CD4-positive, alpha-beta T cell treated with Interferon alpha-2 for 1 hour (primary cell): ENCODE measurements around the gene NANOS2.

Experiments
- DNase-seq, 2 donors: peaks; one replicate each; pipeline ENCODE4 v3.0.0-alpha.2; 2020 to 2022

The NANOS2 gene

GRCh38 chr19:45890877-45891276, 23.7 kb downstream of the NANOS2 start:
- DNase-seq: no peak

DNA sequence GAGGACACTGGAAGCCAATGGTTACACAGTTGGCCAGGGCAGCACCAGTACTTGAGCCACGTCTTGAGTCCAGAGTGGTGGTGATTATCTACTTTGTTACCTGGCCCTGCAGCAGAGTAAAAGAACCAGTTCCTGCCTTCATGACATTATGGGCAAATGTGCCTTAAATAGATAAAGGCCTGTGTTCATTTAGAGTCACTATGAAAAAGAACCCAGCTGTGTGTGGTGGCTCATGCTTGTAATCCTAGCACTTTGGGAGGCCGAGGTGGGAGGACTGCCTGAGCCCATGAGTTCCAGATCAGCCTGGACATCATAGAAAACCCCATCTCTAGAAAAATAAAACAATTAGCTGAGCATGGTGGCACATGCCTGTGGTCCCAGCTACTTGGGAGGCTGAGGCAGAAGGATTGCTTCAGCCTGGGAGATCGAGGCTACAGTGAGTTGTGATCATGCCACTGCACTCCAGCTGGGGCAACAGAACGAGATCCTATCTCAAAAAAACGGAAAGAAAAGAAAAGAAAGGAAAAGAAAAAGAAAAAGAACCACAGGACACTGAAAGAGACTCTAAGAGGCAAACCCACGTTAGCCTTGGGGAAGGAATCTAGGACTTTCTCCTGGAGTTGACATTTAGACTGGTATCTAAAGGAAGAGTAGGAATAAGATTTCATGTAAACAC, 25.2 kb downstream of the NANOS2 start:
- no peak for DNase-seq

DNA sequence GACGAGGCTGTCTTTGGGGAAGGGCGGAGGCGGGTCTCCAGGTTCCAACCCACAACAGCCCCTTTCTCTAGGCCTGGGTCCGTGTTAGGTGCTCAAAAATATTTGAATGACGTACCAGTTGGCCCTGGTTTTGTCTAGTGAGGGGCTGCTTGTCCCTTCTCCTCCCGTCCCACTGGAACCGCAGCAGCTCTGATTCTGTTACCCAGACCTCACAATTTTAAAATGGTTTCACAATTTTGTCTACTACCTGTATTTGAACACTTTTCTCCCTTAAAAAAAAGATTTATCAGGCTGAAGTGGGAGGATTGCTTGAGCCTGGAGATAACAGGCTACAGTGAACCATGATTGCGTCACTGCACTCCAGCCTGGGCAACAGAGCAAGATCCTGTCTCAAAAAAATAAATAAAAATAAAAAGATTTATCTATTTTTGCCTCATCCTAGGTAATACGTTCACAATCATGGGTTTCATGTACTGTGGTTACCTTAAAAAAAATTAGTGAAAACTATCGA, 27.3 kb downstream of the NANOS2 start:
- no peak for DNase-seq

- peak; percentile 90 to 94 for DNase-seq
Observed at GRCh38 chr19:45886427-45887199, 28.0 kb downstream of the NANOS2 start.

GRCh38 chr19:45885556-45886426, 28.8 kb downstream of the NANOS2 start, which contains the start of gene IRF2BP1:
Gene IRF2BP1, minus strand, starts transcription at chr19:45886141. Its CDS starts 367 bp downstream, at chr19:45885774.
- DNase-seq: peak; percentile 91 to 93

DNA sequence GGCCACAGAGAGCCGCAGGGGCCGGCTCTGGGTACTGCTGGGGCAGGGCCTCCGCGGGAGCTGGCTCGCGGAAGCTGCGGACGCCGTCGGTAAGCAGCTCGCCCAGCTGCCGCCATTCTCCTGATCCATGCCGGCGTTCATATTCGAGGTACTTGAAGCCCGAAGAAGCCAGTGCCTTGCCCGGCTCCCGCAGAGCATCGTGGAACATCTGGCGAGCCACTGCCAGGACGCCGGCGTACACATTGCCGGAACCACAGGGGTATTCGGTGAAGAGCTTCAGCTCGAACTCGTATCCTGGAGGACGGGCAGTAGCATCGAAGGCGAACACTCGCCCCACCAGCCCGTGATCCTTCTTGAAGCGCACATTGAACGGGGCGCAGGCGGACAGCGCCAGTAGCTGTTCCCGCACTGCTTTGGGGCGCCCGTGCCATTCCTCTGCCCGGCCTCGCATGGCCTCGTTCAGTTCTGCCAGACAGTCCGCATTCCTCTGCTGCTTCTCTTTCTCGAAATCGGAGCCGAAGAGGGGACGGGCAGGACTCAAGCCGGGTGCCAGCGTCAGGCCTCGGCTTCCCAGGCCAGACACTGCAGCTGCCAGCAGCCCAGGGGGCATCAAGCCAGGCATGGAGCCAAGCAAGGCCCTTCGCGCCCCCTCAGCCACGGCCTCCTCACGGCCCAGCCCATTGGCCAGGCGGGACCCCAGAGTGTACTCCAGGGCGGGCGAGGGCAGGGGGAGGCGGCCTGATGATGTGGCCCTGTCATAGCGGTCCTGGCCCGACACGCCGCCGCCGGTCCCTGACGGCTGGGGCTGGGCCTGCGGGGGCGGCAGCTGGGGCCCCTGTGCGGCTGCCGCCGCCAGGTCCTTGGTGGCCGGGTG, 29.7 kb downstream of the NANOS2 start:
- DNase-seq: no peak

GRCh38 chr19:45883881-45884681, 30.5 kb downstream of the NANOS2 start:
- no peak for DNase-seq

- DNase-seq: no peak
Observed at GRCh38 chr19:45883586-45883880, 31.0 kb downstream of the NANOS2 start.

- DNase-seq: peak; percentile 82 to 88
Observed at GRCh38 chr19:45882652-45883585, 31.7 kb downstream of the NANOS2 start.

- no peak for DNase-seq
Observed at GRCh38 chr19:45881909-45882528, 32.6 kb downstream of the NANOS2 start.

- DNase-seq: no peak
Observed at GRCh38 chr19:45881082-45881908, 33.3 kb downstream of the NANOS2 start.

DNA sequence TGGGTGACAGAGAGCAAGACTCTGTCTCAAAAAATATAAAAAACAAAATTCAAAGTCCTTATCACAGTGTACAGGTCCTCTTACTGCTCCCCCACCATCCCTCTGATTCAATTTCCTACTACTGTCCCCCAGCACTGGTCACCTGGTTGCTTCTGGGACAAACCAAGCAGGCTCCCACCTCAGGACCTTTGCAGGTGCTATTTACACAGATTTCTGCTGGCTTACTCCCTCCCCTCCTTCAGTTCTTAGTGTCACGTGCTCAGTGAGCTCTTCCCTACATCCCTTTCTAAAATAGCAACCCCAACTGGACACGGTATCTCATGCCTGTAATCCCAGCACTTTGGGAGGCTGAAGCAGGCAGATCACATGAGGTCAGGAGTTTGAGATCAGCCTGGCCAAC, 34.6 kb downstream of the NANOS2 start:
- DNase-seq: no peak

- no peak for DNase-seq
Observed at GRCh38 chr19:45879055-45879454, 35.5 kb downstream of the NANOS2 start.

DNA sequence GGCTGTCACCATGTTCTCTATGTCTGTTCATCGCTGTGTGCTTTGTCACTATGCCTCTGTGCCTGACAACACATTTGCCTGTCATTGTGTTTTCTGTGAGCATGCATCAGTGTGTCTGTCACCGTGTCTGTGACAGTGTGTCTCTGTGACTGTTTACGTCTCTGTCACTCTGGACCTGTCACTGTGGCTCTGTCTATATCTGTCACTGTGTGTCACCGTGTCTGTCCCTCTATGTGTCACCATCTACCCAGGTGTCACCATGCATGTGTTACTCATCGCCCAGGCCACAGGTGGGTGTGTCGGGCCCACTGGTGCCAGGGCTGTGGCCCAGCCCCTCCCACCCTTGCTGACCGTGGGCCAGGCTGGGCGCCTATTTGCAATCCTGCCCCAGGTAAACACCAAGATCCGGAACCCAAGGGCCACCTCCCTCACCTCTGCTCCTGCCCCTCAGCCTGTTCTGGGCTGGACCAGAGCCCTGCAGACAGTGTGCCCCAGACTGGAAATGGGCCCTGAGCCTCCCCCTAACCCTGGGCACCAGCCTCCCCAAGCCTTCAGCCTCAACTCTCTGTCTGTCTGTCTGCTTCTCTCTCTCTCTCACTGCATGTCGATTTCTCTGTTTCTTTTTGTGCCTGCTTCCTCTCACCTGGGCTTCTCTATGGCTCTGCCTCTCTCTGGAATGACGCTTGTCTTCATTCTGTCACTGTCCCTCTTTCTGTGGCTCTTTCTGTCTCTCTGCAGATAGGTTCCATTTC, 36.4 kb downstream of the NANOS2 start:
- DNase-seq: no peak

DNA sequence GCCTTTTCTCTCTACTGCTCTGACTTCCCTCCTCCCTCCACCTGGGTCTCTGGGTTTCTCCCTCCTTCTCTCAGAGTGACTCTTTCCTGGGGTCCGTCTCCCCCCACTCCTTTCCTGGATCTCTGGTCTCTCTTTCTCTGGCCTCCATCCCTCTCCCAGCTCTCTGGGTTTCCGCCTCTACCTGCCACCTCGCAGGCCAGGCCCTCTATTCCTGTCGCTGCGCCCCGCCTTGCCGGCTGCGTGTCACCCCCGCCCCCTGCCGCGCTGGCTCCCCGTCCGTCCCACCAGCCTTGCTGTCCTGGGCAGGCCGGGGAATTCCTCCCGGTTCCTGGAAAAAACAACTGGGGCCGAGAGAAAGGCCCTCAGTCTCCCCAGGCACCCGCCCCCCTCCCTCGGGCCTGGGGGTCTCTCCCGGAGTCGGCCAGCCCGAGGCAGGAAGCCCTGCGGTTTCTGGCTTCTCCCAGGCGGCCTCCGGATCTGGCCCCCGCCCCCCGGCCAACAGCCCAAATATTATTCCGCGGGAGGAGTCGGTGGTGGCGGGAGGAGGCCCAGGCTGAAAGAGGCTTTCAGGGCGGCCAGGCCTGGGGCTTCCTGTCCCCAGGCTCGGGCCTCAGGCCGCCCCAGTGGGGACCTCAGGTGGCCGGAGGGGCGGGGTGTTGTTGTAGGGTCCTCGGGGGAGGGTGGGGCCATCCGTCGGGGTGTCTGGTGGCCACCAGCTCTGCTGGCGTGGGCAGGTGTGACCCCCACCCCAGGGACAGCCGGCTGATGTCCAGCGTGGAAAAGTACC, 38.0 kb downstream of the NANOS2 start:
- peak in 1 of 2 donors; percentile 21 for DNase-seq

GRCh38 chr19:45876161-45876410, 38.5 kb downstream of the NANOS2 start:
- no peak for DNase-seq

DNA sequence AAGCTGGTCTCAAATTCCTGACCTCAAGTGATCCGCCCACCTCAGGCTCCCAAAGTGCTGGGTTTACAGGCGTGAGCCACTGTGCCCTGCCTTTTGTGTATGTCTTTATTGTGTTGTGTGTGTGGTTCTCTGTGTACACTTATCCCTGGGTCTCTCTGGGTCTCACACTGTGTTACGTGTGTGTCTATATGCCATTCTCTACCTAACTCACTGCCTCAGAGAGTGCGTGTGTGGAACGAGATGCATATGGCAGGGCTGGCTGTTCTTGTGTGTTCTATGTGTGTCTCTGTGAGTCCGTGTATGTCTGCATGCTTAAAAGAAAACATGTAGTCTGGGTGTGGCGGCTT, 40.0 kb downstream of the NANOS2 start:
- no peak for DNase-seq
